PC-3 (cell line): ENCODE measurements around the gene PEX16. TPM values are rescaled to one million over a fixed set of nuclear protein-coding genes. Genes with fewer than 3 reads are reported as not detected.

Experiments used
- ATAC-seq: fragments of 200-7000 bp; cut with Tn5 transposase; 2 replicates; pipeline ENCODE4 v1.9.1; 2020; ENCODE audit warnings: mild to moderate bottlenecking, moderate library complexity
- BruUV-seq: library from RNA; stranded (reverse); fragments of 400-500 nt; replicated peaks from 2 replicates; lab custom pipeline; 2021; lab: Mats Ljungman, UMichigan
- CTCF ChIA-PET: fragments of 300-600 bp; sonication (Branson Sonifier 250); formaldehyde crosslinking; loops from one replicate; lab custom pipeline; 2022; ENCODE audit warnings: antibody characterized with exemption; lab: Charles Lee
- POLR2A ChIA-PET: fragments of 300-600 bp; sonication (Branson Sonifier 250); formaldehyde crosslinking; loops from one replicate; lab custom pipeline; 2022; ENCODE audit warnings: antibody characterized with exemption; ENCODE audit not compliant: unreplicated experiment; lab: Charles Lee
- DNase-seq: peaks from one replicate; pipeline ENCODE4 v3.0.0-alpha.2; 2015
- H2AFZ ChIP-seq: fragments of 300-600 bp; sonication (generic); 2 replicates; pipeline ENCODE4 v1.6.0; 2016; ENCODE audit warnings: antibody characterized with exemption, low read length
- H3F3A ChIP-seq: fragments of 300-600 bp; sonication (generic); one replicate; pipeline ENCODE4 v1.6.0; 2017; ENCODE audit warnings: antibody characterized with exemption, low read length, control low read depth, mild to moderate bottlenecking; ENCODE audit not compliant: unreplicated experiment
- H3K27ac ChIP-seq: fragments of 300-600 bp; sonication (generic); 2 replicates; pipeline ENCODE4 v1.5.1; 2016; ENCODE audit warnings: mild to moderate bottlenecking, low read length
- H3K27me3 ChIP-seq: fragments of 300-600 bp; sonication (generic); 2 replicates; pipeline ENCODE4 v1.6.1; 2016; ENCODE audit warnings: low read length, mixed read lengths
- H3K36me3 ChIP-seq: fragments of 300-600 bp; sonication (generic); 2 replicates; pipeline ENCODE4 v1.6.1; 2016; ENCODE audit warnings: low read depth, mixed run types, low read length, mixed read lengths
- H3K4me1 ChIP-seq: fragments of 300-600 bp; sonication (generic); 2 replicates; pipeline ENCODE4 v1.5.1; 2016; ENCODE audit warnings: low read length; ENCODE audit not compliant: insufficient read depth
- H3K4me2 ChIP-seq: fragments of 300-600 bp; sonication (generic); 2 replicates; pipeline ENCODE4 v1.6.0; 2016; ENCODE audit warnings: low read length
- H3K4me3 ChIP-seq: fragments of 300-600 bp; sonication (generic); 2 replicates; pipeline ENCODE4 v1.5.1; 2016; ENCODE audit warnings: mild to moderate bottlenecking, low read length, mixed read lengths
- H3K79me2 ChIP-seq: fragments of 300-600 bp; sonication (generic); 2 replicates; pipeline ENCODE4 v1.6.1; 2017; ENCODE audit warnings: low read length, mixed read lengths
- H3K9ac ChIP-seq: fragments of 300-600 bp; sonication (generic); 2 replicates; pipeline ENCODE4 v1.6.0; 2016; ENCODE audit warnings: mild to moderate bottlenecking, low read length
- H3K9me2 ChIP-seq: fragments of 300-600 bp; sonication (generic); replicated peaks from 2 replicates; pipeline ENCODE4 v1.6.1; 2016; ENCODE audit warnings: mixed run types, low read length, mixed read lengths
- H3K9me3 ChIP-seq: fragments of 300-600 bp; sonication (generic); 2 replicates; pipeline ENCODE4 v1.6.1; 2016; ENCODE audit warnings: low read length, mixed read lengths
- H4K20me1 ChIP-seq: fragments of 300-600 bp; sonication (generic); 2 replicates; pipeline ENCODE4 v1.6.1; 2016; ENCODE audit warnings: low read length, mixed read lengths
- EZH2 ChIP-seq: fragments of 300-600 bp; sonication (generic); IDR thresholded peaks from one replicate; pipeline ENCODE4 v1.6.1; 2017; ENCODE audit warnings: antibody characterized with exemption, mild to moderate bottlenecking, low read length; ENCODE audit not compliant: unreplicated experiment
- EZH2phosphoT487 ChIP-seq: fragments of 300-600 bp; sonication (generic); IDR thresholded peaks from 2 replicates; pipeline ENCODE4 v1.6.1; 2018; ENCODE audit warnings: mild to moderate bottlenecking, antibody characterized with exemption, low read length, borderline replicate concordance
- intact Hi-C: fragments of 100-400 bp; cut with micrococcal nuclease; formaldehyde crosslinking; loops from 2 replicates; pipeline ENCODE4 v1.9.0; 2023
- total RNA-seq: library from RNA; depleted of rRNA; stranded (reverse); fragments of >200 nt; gene quantifications from 2 replicates; pipeline ENCODE4 v1.2.3, GENCODE V29; 2014
- TF ChIP-seq, protein P1 (sequence below): fragments of 300-600 bp; sonication (generic); conservative IDR thresholded peaks from 2 replicates; pipeline ENCODE4 v1.5.1; 2017; ENCODE audit warnings: antibody characterized with exemption, low read depth, mild to moderate bottlenecking, low read length

Gene PEX16
- total RNA-seq, 1 experiment from 2014 or later, result 56.7 TPM

DNA sequence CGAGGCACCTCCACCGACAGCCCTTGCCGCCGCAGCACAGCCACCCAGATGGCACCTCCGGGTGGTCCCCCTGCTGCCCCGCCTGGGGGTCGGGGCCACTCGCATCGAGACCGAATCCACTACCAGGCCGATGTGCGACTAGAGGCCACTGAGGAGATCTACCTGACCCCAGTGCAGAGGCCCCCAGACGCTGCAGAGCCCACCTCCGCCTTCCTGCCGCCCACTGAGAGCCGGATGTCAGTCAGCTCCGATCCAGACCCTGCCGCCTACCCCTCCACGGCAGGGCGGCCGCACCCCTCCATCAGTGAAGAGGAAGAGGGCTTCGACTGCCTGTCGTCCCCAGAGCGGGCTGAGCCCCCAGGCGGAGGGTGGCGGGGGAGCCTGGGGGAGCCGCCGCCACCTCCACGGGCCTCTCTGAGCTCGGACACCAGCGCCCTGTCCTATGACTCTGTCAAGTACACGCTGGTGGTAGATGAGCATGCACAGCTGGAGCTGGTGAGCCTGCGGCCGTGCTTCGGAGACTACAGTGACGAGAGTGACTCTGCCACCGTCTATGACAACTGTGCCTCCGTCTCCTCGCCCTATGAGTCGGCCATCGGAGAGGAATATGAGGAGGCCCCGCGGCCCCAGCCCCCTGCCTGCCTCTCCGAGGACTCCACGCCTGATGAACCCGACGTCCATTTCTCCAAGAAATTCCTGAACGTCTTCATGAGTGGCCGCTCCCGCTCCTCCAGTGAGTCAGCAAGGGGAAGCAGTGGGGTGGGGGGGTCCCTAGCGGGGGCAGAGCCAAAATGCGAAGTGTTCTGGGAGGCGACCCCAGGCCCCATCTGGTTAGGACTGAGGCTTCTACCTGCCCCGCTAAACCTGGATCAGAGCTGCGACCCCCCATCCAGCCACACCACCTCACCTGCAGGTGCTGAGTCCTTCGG lies 15.0 kb downstream of the PEX16 start:
- H3K79me2 ChIP-seq, result no peaks in the 10 kb centered on the region
- 0 out of 2 replicates have a peak, but pooled peaks cover 7% of the 10 kb centered on the region for H3K4me1 ChIP-seq
- no peak overlapping the region for H2AFZ ChIP-seq
- no peaks in the 10 kb centered on the region for H3K9me3 ChIP-seq
- TF ChIP-seq EZH2phosphoT487, result no peak
- TF ChIP-seq EZH2, result no peak
- TF ChIP-seq, protein P1, sequence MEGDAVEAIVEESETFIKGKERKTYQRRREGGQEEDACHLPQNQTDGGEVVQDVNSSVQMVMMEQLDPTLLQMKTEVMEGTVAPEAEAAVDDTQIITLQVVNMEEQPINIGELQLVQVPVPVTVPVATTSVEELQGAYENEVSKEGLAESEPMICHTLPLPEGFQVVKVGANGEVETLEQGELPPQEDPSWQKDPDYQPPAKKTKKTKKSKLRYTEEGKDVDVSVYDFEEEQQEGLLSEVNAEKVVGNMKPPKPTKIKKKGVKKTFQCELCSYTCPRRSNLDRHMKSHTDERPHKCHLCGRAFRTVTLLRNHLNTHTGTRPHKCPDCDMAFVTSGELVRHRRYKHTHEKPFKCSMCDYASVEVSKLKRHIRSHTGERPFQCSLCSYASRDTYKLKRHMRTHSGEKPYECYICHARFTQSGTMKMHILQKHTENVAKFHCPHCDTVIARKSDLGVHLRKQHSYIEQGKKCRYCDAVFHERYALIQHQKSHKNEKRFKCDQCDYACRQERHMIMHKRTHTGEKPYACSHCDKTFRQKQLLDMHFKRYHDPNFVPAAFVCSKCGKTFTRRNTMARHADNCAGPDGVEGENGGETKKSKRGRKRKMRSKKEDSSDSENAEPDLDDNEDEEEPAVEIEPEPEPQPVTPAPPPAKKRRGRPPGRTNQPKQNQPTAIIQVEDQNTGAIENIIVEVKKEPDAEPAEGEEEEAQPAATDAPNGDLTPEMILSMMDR, result no peak
- no peak for DNase-seq
- H3K4me2 ChIP-seq, result no peak overlapping the region
- H3K9me2 ChIP-seq, result no peaks in the 10 kb centered on the region
- H3K27ac ChIP-seq, result no peak overlapping the region
- no peak for ATAC-seq
- no peak overlapping the region for H3K9ac ChIP-seq
- H3K36me3 ChIP-seq, result no peaks in the 10 kb centered on the region
- H4K20me1 ChIP-seq, result no peaks in the 10 kb centered on the region
- no peaks in the 10 kb centered on the region for H3F3A ChIP-seq
- no peak overlapping the region for H3K4me3 ChIP-seq
- no TSS peak for BruUV-seq
- intact Hi-C loops, result no loop called here
- ChIA-PET CTCF (no interaction called here), POLR2A (no interaction called here)
- no peaks in the 10 kb centered on the region for H3K27me3 ChIP-seq

DNA sequence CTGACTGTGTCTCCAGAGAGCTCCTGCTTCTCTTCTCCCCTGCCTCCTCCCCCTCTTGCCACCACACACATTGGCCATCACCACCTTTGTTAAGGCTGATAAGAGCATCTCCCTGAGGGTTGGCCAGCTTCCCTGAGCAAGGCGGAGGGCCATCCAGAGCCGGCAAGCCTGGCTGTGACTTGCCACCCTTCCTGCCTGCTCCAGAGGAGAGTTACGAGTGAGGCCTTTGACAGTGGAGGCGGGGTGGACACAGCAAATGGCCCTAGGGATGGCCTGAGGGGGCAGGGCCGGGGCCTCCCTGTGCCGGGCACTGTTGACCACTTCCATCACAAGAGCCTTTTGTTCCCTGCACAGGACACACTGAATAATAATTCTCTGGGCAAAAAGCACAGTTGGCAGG lies 16.1 kb downstream of the PEX16 start:
- no peaks in the 10 kb centered on the region for H3F3A ChIP-seq
- no peaks in the 10 kb centered on the region for H3K9me2 ChIP-seq
- TF ChIP-seq EZH2 (no peak), EZH2phosphoT487 (no peak)
- TF ChIP-seq, protein P1, result no peak
- H3K9ac ChIP-seq, result no peak overlapping the region
- no peaks in the 10 kb centered on the region for H3K36me3 ChIP-seq
- no peaks in the 10 kb centered on the region for H3K79me2 ChIP-seq
- intact Hi-C loops, result no loop called here
- H4K20me1 ChIP-seq, result no peaks in the 10 kb centered on the region
- no peaks in the 10 kb centered on the region for H3K27me3 ChIP-seq
- CTCF ChIA-PET, result no interaction called here
- H3K4me3 ChIP-seq, result no peak overlapping the region
- H3K27ac ChIP-seq, result no peak overlapping the region
- no peak overlapping the region for H3K4me2 ChIP-seq
- H3K9me3 ChIP-seq, result no peaks in the 10 kb centered on the region
- no peak overlapping the region for H2AFZ ChIP-seq
- no peak for ATAC-seq
- H3K4me1 ChIP-seq, result 0 out of 2 replicates have a peak, but pooled peaks cover 7% of the 10 kb centered on the region
- DNase-seq, result no peak
- BruUV-seq, result no TSS peak
- POLR2A ChIA-PET, result no interaction called here
